ENCODE measurements around the gene WDR91.

WDR91 gene

GRCh38 chr7:135233570-135233969 is 22.2 kb upstream of the WDR91 start, which contains the start of gene STRA8:
Gene STRA8 (plus strand): TSS chr7:135233838. CDS start chr7:135240525, 6,687 bp downstream.
- WGBS, 2 donors (ENCODE audit: extremely low coverage in 2 of 2, insufficient read length in 2 of 2, insufficient replicate concordance in 1 of 2) = no CpG with 5 or more reads among the region's 28 CpGs
- no peak within 1 kb of the TSS for H3K9ac ChIP-seq (ENCODE audit: low read depth, low read length, poor library complexity)
- no peak within 1 kb of the TSS for H4K8ac ChIP-seq (ENCODE audit: low read depth, low read length)
- H3K4me2 ChIP-seq (ENCODE audit: insufficient read depth, low read length, poor library complexity, severe bottlenecking) = no peak within 1 kb of the TSS
- no peak for DNase-seq (ENCODE audit: low spot score)
- no peak within 1 kb of the TSS for H2BK15ac ChIP-seq (ENCODE audit: low read length)
- H3K27me3 ChIP-seq (ENCODE audit: control insufficient read depth in 3 of 3, insufficient read depth in 3 of 3, low read depth in 1 of 3, low read length in 3 of 3) = peaks cover 0 to 7% (median 0%) of the 10 kb centered on the region in 3 experiments
- H3K14ac ChIP-seq (ENCODE audit: low read length) = no peak within 1 kb of the TSS
- no peaks in the 10 kb centered on the region for H3K9me3 ChIP-seq (replicated peaks in 1 of 2; ENCODE audit: control insufficient read depth in 2 of 2, insufficient read depth in 1 of 2, low read depth in 1 of 2, low read length in 2 of 2)
- no peaks in the 10 kb centered on the region for H3K4me1 ChIP-seq (ENCODE audit: control insufficient read depth in 2 of 2, insufficient read depth in 1 of 2, low read depth in 1 of 2, low read length in 2 of 2)
- no peak within 1 kb of the TSS for H2BK12ac ChIP-seq (ENCODE audit: low read length)
- H3K4me3 ChIP-seq (ENCODE audit: low read length in 2 of 2) = no peak within 1 kb of the TSS
- H2BK5ac ChIP-seq (ENCODE audit: low read length) = no peak within 1 kb of the TSS
- H3K36me3 ChIP-seq (replicated peaks in 1 of 2; ENCODE audit: control insufficient read depth in 2 of 2, insufficient read depth in 2 of 2, low read length in 2 of 2) = no peaks in the 10 kb centered on the region
- H3K4ac ChIP-seq (ENCODE audit: low read length) = no peak within 1 kb of the TSS
- H3K23ac ChIP-seq (ENCODE audit: low read depth, low read length, poor library complexity) = no peak within 1 kb of the TSS
- H4K91ac ChIP-seq (ENCODE audit: low read depth, low read length, poor library complexity) = no peak within 1 kb of the TSS
- no peaks in the 10 kb centered on the region for H3K79me1 ChIP-seq (ENCODE audit: low read depth, low read length)
- H2AFZ ChIP-seq (ENCODE audit: low read length) = no peak within 1 kb of the TSS
- H2AK5ac ChIP-seq (ENCODE audit: low read depth, low read length) = no peak within 1 kb of the TSS
- H2BK120ac ChIP-seq (ENCODE audit: low read depth, low read length) = no peak within 1 kb of the TSS
- H3K18ac ChIP-seq (ENCODE audit: low read length) = no peak within 1 kb of the TSS
- H3K27ac ChIP-seq (replicated peaks; ENCODE audit: low read length) = no peak within 1 kb of the TSS

DNA sequence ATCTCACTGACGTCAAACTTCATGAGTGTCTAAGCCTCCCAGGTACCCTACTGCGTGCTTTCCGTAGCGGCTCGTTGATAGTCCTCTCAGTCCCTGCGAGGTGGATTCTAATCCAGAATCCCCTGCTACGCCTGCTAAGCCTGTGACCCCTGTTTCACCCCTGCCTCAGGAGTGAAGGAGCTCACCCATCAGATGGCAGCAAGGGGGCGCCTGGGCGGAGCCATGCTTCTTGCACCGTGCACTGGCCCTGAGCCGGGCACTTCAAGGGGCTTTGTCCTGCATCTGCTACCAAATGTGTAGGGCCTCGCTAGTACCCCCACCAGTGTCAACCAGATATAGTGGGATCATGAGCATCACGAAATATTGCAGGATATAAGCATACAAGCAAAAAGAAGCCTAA is 21.4 kb upstream of the WDR91 start:
- Histone ChIP-seq H4K91ac (ENCODE audit: low read depth, low read length, poor library complexity) (no peak overlapping the region), H3K27me3 (ENCODE audit: control insufficient read depth in 3 of 3, insufficient read depth in 3 of 3, low read depth in 1 of 3, low read length in 3 of 3) (peaks cover 0 to 12% (median 0%) of the 10 kb centered on the region in 3 experiments), H3K9ac (ENCODE audit: low read depth, low read length, poor library complexity) (no peak overlapping the region), H3K79me1 (ENCODE audit: low read depth, low read length) (no peaks in the 10 kb centered on the region), H2BK5ac (ENCODE audit: low read length) (no peak overlapping the region), H3K18ac (ENCODE audit: low read length) (no peak overlapping the region), H3K27ac (replicated peaks; ENCODE audit: low read length) (no peak overlapping the region), H3K9me3 (replicated peaks in 1 of 2; ENCODE audit: control insufficient read depth in 2 of 2, insufficient read depth in 1 of 2, low read depth in 1 of 2, low read length in 2 of 2) (no peaks in the 10 kb centered on the region), H4K8ac (ENCODE audit: low read depth, low read length) (no peak overlapping the region), H2AK5ac (ENCODE audit: low read depth, low read length) (no peak overlapping the region), H3K14ac (ENCODE audit: low read length) (no peak overlapping the region), H2AFZ (ENCODE audit: low read length) (no peak overlapping the region), H3K4me1 (ENCODE audit: control insufficient read depth in 2 of 2, insufficient read depth in 1 of 2, low read depth in 1 of 2, low read length in 2 of 2) (no peaks in the 10 kb centered on the region), H2BK15ac (ENCODE audit: low read length) (no peak overlapping the region), H3K23ac (ENCODE audit: low read depth, low read length, poor library complexity) (no peak overlapping the region), H3K4me2 (ENCODE audit: insufficient read depth, low read length, poor library complexity, severe bottlenecking) (no peak overlapping the region), H3K4me3 (ENCODE audit: low read length in 2 of 2) (no peak overlapping the region), H3K36me3 (replicated peaks in 1 of 2; ENCODE audit: control insufficient read depth in 2 of 2, insufficient read depth in 2 of 2, low read length in 2 of 2) (no peaks in the 10 kb centered on the region), H2BK120ac (ENCODE audit: low read depth, low read length) (no peak overlapping the region), H3K4ac (ENCODE audit: low read length) (no peak overlapping the region), H2BK12ac (ENCODE audit: low read length) (no peak overlapping the region)
- no CpG with 5 or more reads among the region's 13 CpGs for WGBS, 2 donors (ENCODE audit: extremely low coverage in 2 of 2, insufficient read length in 2 of 2, insufficient replicate concordance in 1 of 2)
- DNase-seq (ENCODE audit: low spot score) = no peak

DNA sequence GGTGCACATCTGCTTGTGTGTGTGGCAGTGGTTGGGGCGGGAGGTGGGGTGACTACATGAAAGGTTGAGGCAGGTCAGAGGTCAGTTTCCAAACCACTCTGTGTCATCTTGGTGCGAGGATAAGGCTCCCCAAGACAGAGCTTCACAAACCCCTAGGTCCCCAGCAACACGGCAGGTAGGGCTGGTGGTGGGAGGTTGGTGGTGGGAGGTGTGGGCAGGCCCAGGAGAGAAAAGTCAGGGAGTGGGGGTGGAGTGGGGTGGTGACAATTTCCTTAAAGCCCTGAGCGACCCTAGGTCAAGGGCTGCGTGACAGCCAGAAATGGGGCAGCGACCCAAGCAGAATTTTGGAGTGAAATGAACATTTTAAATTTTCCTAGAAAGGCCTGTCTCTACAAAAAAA is 20.8 kb upstream of the WDR91 start:
- Histone ChIP-seq H3K18ac (ENCODE audit: low read length) (no peak overlapping the region), H2AFZ (ENCODE audit: low read length) (no peak overlapping the region), H3K4ac (ENCODE audit: low read length) (no peak overlapping the region), H3K79me1 (ENCODE audit: low read depth, low read length) (no peaks in the 10 kb centered on the region), H3K9me3 (replicated peaks in 1 of 2; ENCODE audit: control insufficient read depth in 2 of 2, insufficient read depth in 1 of 2, low read depth in 1 of 2, low read length in 2 of 2) (no peaks in the 10 kb centered on the region), H3K4me2 (ENCODE audit: insufficient read depth, low read length, poor library complexity, severe bottlenecking) (no peak overlapping the region), H2BK15ac (ENCODE audit: low read length) (no peak overlapping the region), H3K4me1 (ENCODE audit: control insufficient read depth in 2 of 2, insufficient read depth in 1 of 2, low read depth in 1 of 2, low read length in 2 of 2) (no peaks in the 10 kb centered on the region), H2BK120ac (ENCODE audit: low read depth, low read length) (no peak overlapping the region), H3K9ac (ENCODE audit: low read depth, low read length, poor library complexity) (no peak overlapping the region), H3K14ac (ENCODE audit: low read length) (no peak overlapping the region), H4K8ac (ENCODE audit: low read depth, low read length) (no peak overlapping the region), H3K23ac (ENCODE audit: low read depth, low read length, poor library complexity) (no peak overlapping the region), H3K27me3 (ENCODE audit: control insufficient read depth in 3 of 3, insufficient read depth in 3 of 3, low read depth in 1 of 3, low read length in 3 of 3) (peaks cover 0 to 12% (median 0%) of the 10 kb centered on the region in 3 experiments), H3K27ac (replicated peaks; ENCODE audit: low read length) (no peak overlapping the region), H2BK5ac (ENCODE audit: low read length) (no peak overlapping the region), H3K36me3 (replicated peaks in 1 of 2; ENCODE audit: control insufficient read depth in 2 of 2, insufficient read depth in 2 of 2, low read length in 2 of 2) (no peaks in the 10 kb centered on the region), H2BK12ac (ENCODE audit: low read length) (no peak overlapping the region), H3K4me3 (ENCODE audit: low read length in 2 of 2) (no peak overlapping the region), H4K91ac (ENCODE audit: low read depth, low read length, poor library complexity) (no peak overlapping the region), H2AK5ac (ENCODE audit: low read depth, low read length) (no peak overlapping the region)
- no peak for DNase-seq (ENCODE audit: low spot score)
- WGBS, 2 donors (ENCODE audit: extremely low coverage in 2 of 2, insufficient read length in 2 of 2, insufficient replicate concordance in 1 of 2) = no CpG with 5 or more reads among the region's 6 CpGs

GRCh38 chr7:135231686-135232085 is 20.4 kb upstream of the WDR91 start:
- H3K9me3 ChIP-seq (replicated peaks in 1 of 2; ENCODE audit: control insufficient read depth in 2 of 2, insufficient read depth in 1 of 2, low read depth in 1 of 2, low read length in 2 of 2) = no peaks in the 10 kb centered on the region

More at GRCh38 chr7:135231686-135232085, 20.4 kb upstream of the WDR91 start:
- Histone ChIP-seq H4K91ac (ENCODE audit: low read depth, low read length, poor library complexity) (no peak overlapping the region), H3K4me2 (ENCODE audit: insufficient read depth, low read length, poor library complexity, severe bottlenecking) (no peak overlapping the region), H3K27ac (replicated peaks; ENCODE audit: low read length) (no peak overlapping the region), H2BK12ac (ENCODE audit: low read length) (no peak overlapping the region), H2AK5ac (ENCODE audit: low read depth, low read length) (no peak overlapping the region), H3K4ac (ENCODE audit: low read length) (no peak overlapping the region), H3K23ac (ENCODE audit: low read depth, low read length, poor library complexity) (no peak overlapping the region), H2BK15ac (ENCODE audit: low read length) (no peak overlapping the region), H4K8ac (ENCODE audit: low read depth, low read length) (no peak overlapping the region), H3K9ac (ENCODE audit: low read depth, low read length, poor library complexity) (no peak overlapping the region), H2BK5ac (ENCODE audit: low read length) (no peak overlapping the region), H3K79me1 (ENCODE audit: low read depth, low read length) (no peaks in the 10 kb centered on the region), H3K27me3 (ENCODE audit: control insufficient read depth in 3 of 3, insufficient read depth in 3 of 3, low read depth in 1 of 3, low read length in 3 of 3) (peaks cover 0 to 12% (median 0%) of the 10 kb centered on the region in 3 experiments), H3K4me3 (ENCODE audit: low read length in 2 of 2) (no peak overlapping the region), H2BK120ac (ENCODE audit: low read depth, low read length) (no peak overlapping the region), H3K18ac (ENCODE audit: low read length) (no peak overlapping the region), H3K36me3 (replicated peaks in 1 of 2; ENCODE audit: control insufficient read depth in 2 of 2, insufficient read depth in 2 of 2, low read length in 2 of 2) (no peaks in the 10 kb centered on the region), H3K14ac (ENCODE audit: low read length) (no peak overlapping the region), H2AFZ (ENCODE audit: low read length) (no peak overlapping the region), H3K4me1 (ENCODE audit: control insufficient read depth in 2 of 2, insufficient read depth in 1 of 2, low read depth in 1 of 2, low read length in 2 of 2) (no peaks in the 10 kb centered on the region)
- DNase-seq (ENCODE audit: low spot score) = no peak
